Neural progenitor cell (in vitro differentiated cells): Measurements from ENCODE around the gene CD59. TPM values are rescaled to one million over a fixed set of nuclear protein-coding genes. Genes with fewer than 3 reads are reported as not detected.
A peak's percentile ranks its signal among the peaks of the same experiment; 100 is the strongest.

Source experiments
- DNase-seq: peaks from one replicate; pipeline ENCODE4 v3.0.0-alpha.2; 2016; ENCODE audit warnings: low spot score
- H2AFZ ChIP-seq: fragments of 200-600 bp; sonication (generic); replicated peaks from 2 replicates; pipeline ENCODE4 v1.6.1; 2016; ENCODE audit warnings: antibody characterized with exemption
- H3F3A ChIP-seq: fragments of 200-600 bp; sonication (generic); 2 replicates; pipeline ENCODE4 v1.6.1; 2016; ENCODE audit warnings: antibody characterized with exemption, low read depth
- H3K27ac ChIP-seq: fragments of 200-600 bp; sonication (generic); 2 replicates; pipeline ENCODE4 v1.5.1; 2016; ENCODE audit warnings: mild to moderate bottlenecking
- H3K27me3 ChIP-seq: fragments of 200-600 bp; sonication (generic); 2 replicates; pipeline ENCODE4 v1.6.1; 2016; ENCODE audit warnings: mild to moderate bottlenecking, moderate library complexity
- H3K36me3 ChIP-seq: fragments of 200-600 bp; sonication (generic); 2 replicates; pipeline ENCODE4 v1.5.1; 2016
- H3K4me1 ChIP-seq: fragments of 200-600 bp; sonication (generic); 2 replicates; pipeline ENCODE4 v1.6.1; 2016; ENCODE audit warnings: mixed run types
- H3K4me2 ChIP-seq: fragments of 200-600 bp; sonication (generic); 2 replicates; pipeline ENCODE4 v1.6.1; 2016
- H3K4me3 ChIP-seq: fragments of 200-600 bp; sonication (generic); 2 replicates; pipeline ENCODE4 v1.5.1; 2016
- H3K79me2 ChIP-seq: fragments of 200-600 bp; sonication (generic); 2 replicates; pipeline ENCODE4 v1.6.1; 2016; ENCODE audit warnings: low read depth
- H3K9ac ChIP-seq: fragments of 200-600 bp; sonication (generic); 2 replicates; pipeline ENCODE4 v1.6.1; 2016
- H3K9me3 ChIP-seq: fragments of 200-600 bp; sonication (generic); 2 replicates; pipeline ENCODE4 v1.5.1; 2016; ENCODE audit warnings: low read depth
- H4K20me1 ChIP-seq: fragments of 200-600 bp; sonication (generic); 2 replicates; pipeline ENCODE4 v1.6.1; 2016; ENCODE audit warnings: low read depth
- H3K27ac Mint-ChIP-seq: 3 replicates; pipeline ENCODE4 v1.8.0; 2021; ENCODE audit warnings: mixed read lengths
- H3K27me3 Mint-ChIP-seq: 2 replicates; pipeline ENCODE4 v1.8.0; 2022; ENCODE audit warnings: low read depth, mild to moderate bottlenecking, inconsistent platforms, moderate library complexity, mixed read lengths; ENCODE audit not compliant: insufficient read depth
- H3K36me3 Mint-ChIP-seq: 3 replicates; pipeline ENCODE4 v1.8.0; 2021; ENCODE audit warnings: mixed read lengths
- H3K4me1 Mint-ChIP-seq: 3 replicates; pipeline ENCODE4 v1.8.0; 2021; ENCODE audit warnings: mixed read lengths
- H3K4me3 Mint-ChIP-seq: 3 replicates; pipeline ENCODE4 v1.8.0; 2021; ENCODE audit warnings: mild to moderate bottlenecking, moderate library complexity, mixed read lengths
- H3K9me3 Mint-ChIP-seq: 3 replicates; pipeline ENCODE4 v1.8.0; 2020; ENCODE audit warnings: mixed read lengths
- CTCF ChIP-seq: fragments of 200-600 bp; sonication (generic); IDR thresholded peaks from 2 replicates; pipeline ENCODE4 v1.5.1; 2017; ENCODE audit warnings: antibody characterized with exemption, mild to moderate bottlenecking
- EZH2 ChIP-seq: fragments of 200-600 bp; sonication (generic); IDR thresholded peaks from 2 replicates; pipeline ENCODE4 v1.6.1; 2017; ENCODE audit warnings: antibody characterized with exemption, mild to moderate bottlenecking, moderate library complexity
- EZH2phosphoT487 ChIP-seq: fragments of 200-600 bp; sonication (generic); IDR thresholded peaks from 2 replicates; pipeline ENCODE4 v1.6.1; 2017; ENCODE audit warnings: antibody characterized with exemption
- total RNA-seq: library from RNA; depleted of rRNA; stranded (reverse); fragments of >200 nt; gene quantifications from 2 replicates; pipeline ENCODE4 v1.2.3, GENCODE V29; 2015; ENCODE audit warnings: low replicate concordance

The CD59 gene
- total RNA-seq, 1 donor from 2014 or later = 74.7 TPM

GRCh38 chr11:33697997-33698396, 38.2 kb downstream of the CD59 start:
- no peak overlapping the region for H3K9ac ChIP-seq
- Mint-ChIP-seq H3K9me3 (no peaks in the 10 kb centered on the region), H3K36me3 (no peaks in the 10 kb centered on the region), H3K4me1 (peaks cover 59% of the 10 kb centered on the region), H3K27me3 (peaks cover 8% of the 10 kb centered on the region), H3K4me3 (no peak overlapping the region), H3K27ac (no peak overlapping the region)
- no peak for DNase-seq
- H3K27ac ChIP-seq = no peak overlapping the region
- H3K79me2 ChIP-seq = no peaks in the 10 kb centered on the region
- H3K36me3 ChIP-seq = no peaks in the 10 kb centered on the region
- H3K27me3 ChIP-seq = peaks cover 13% of the 10 kb centered on the region
- TF ChIP-seq EZH2phosphoT487 (no peak), EZH2 (no peak), CTCF (no peak)
- no peak overlapping the region for H2AFZ ChIP-seq
- no peaks in the 10 kb centered on the region for H3F3A ChIP-seq
- peaks cover 15% of the 10 kb centered on the region for H3K4me1 ChIP-seq
- no peak overlapping the region for H3K4me3 ChIP-seq
- H3K9me3 ChIP-seq = no peaks in the 10 kb centered on the region
- H3K4me2 ChIP-seq = no peak overlapping the region
- no peaks in the 10 kb centered on the region for H4K20me1 ChIP-seq

GRCh38 chr11:33696931-33697638, 39.1 kb downstream of the CD59 start:
- H3K4me1 Mint-ChIP-seq = peaks cover 62% of the 10 kb centered on the region
- no peaks in the 10 kb centered on the region for H3K36me3 ChIP-seq
- H3F3A ChIP-seq = no peaks in the 10 kb centered on the region
- no peaks in the 10 kb centered on the region for H3K36me3 Mint-ChIP-seq
- H2AFZ ChIP-seq = no peak overlapping the region
- H3K27ac ChIP-seq = no peak overlapping the region
- H3K4me3 Mint-ChIP-seq = no peak overlapping the region
- peaks cover 8% of the 10 kb centered on the region for H3K27me3 Mint-ChIP-seq
- no peaks in the 10 kb centered on the region for H3K9me3 ChIP-seq
- H3K4me2 ChIP-seq = no peak overlapping the region
- H3K9me3 Mint-ChIP-seq = no peaks in the 10 kb centered on the region
- no peak overlapping the region for H3K4me3 ChIP-seq
- H4K20me1 ChIP-seq = no peaks in the 10 kb centered on the region
- H3K4me1 ChIP-seq = peaks cover 24% of the 10 kb centered on the region
- peaks cover 13% of the 10 kb centered on the region for H3K27me3 ChIP-seq
- H3K79me2 ChIP-seq = no peaks in the 10 kb centered on the region
- TF ChIP-seq EZH2phosphoT487 (no peak), CTCF (no peak), EZH2 (no peak)
- H3K9ac ChIP-seq = no peak overlapping the region
- DNase-seq = no peak
- peak overlapping the region; percentile 4 for H3K27ac Mint-ChIP-seq

- Mint-ChIP-seq H3K4me3 (no peak overlapping the region), H3K27ac (peak overlapping the region; percentile 15), H3K4me1 (peaks cover 62% of the 10 kb centered on the region), H3K9me3 (no peaks in the 10 kb centered on the region), H3K36me3 (no peaks in the 10 kb centered on the region), H3K27me3 (peaks cover 8% of the 10 kb centered on the region)
- Histone ChIP-seq H3K27ac (no peak overlapping the region), H3K4me1 (peaks cover 30% of the 10 kb centered on the region), H4K20me1 (no peaks in the 10 kb centered on the region), H2AFZ (no peak overlapping the region), H3K4me2 (no peak overlapping the region), H3K36me3 (no peaks in the 10 kb centered on the region), H3K27me3 (peaks cover 13% of the 10 kb centered on the region), H3K9me3 (no peaks in the 10 kb centered on the region), H3K79me2 (no peaks in the 10 kb centered on the region), H3K4me3 (no peak overlapping the region), H3K9ac (no peak overlapping the region), H3F3A (no peaks in the 10 kb centered on the region)
- TF ChIP-seq EZH2 = no peak
- no peak for TF ChIP-seq EZH2phosphoT487
- TF ChIP-seq CTCF = no peak
- DNase-seq = no peak
Observed at GRCh38 chr11:33696411-33696810, 39.8 kb downstream of the CD59 start.
